NCI-H2107 (cell line): Measurements from ENCODE around the gene GUCY1B1.

Experiments used
- DNase-seq: peaks from one replicate; lab custom pipeline; 2025; lab: John Stamatoyannopoulos, UW

GUCY1B1 gene

GRCh38 chr4:155799794-155800123 is 40.9 kb downstream of the GUCY1B1 start:
- DNase-seq: no peak

GRCh38 chr4:155800685-155801343 is 42.0 kb downstream of the GUCY1B1 start:
- no peak for DNase-seq

- DNase-seq: no peak
These were observed 43.6 kb downstream of the GUCY1B1 start for GRCh38 chr4:155802190-155802959.

GRCh38 chr4:155805016-155805415 is 46.2 kb downstream of the GUCY1B1 start:
- no peak for DNase-seq

- no peak for DNase-seq
These were observed 48.2 kb downstream of the GUCY1B1 start for GRCh38 chr4:155807021-155807420.

- no peak for DNase-seq
These were observed 51.0 kb downstream of the GUCY1B1 start for GRCh38 chr4:155809835-155810234.

- DNase-seq: no peak
These were observed 52.3 kb downstream of the GUCY1B1 start for GRCh38 chr4:155811083-155811482.

- no peak for DNase-seq
These were observed 59.8 kb downstream of the GUCY1B1 start for GRCh38 chr4:155818639-155819038.

GRCh38 chr4:155819066-155819465 is 60.2 kb downstream of the GUCY1B1 start:
- no peak for DNase-seq

GRCh38 chr4:155820887-155821518 is 62.2 kb downstream of the GUCY1B1 start:
- no peak for DNase-seq

GRCh38 chr4:155822572-155822971 is 63.8 kb downstream of the GUCY1B1 start:
- DNase-seq: no peak

- no peak for DNase-seq
These were observed 69.8 kb downstream of the GUCY1B1 start for GRCh38 chr4:155828628-155829027.

- no peak for DNase-seq
These were observed 73.8 kb downstream of the GUCY1B1 start for GRCh38 chr4:155832664-155833063.

GRCh38 chr4:155837203-155837796 is 78.5 kb downstream of the GUCY1B1 start:
- no peak for DNase-seq

- DNase-seq: no peak
These were observed 83.3 kb downstream of the GUCY1B1 start for GRCh38 chr4:155842080-155842479.

- DNase-seq: no peak
These were observed 88.1 kb downstream of the GUCY1B1 start for GRCh38 chr4:155846929-155847328.

GRCh38 chr4:155849042-155849441 is 90.2 kb downstream of the GUCY1B1 start:
- no peak for DNase-seq

- no peak for DNase-seq
These were observed 94.4 kb downstream of the GUCY1B1 start for GRCh38 chr4:155853189-155853588.

GRCh38 chr4:155854582-155855226 is 95.9 kb downstream of the GUCY1B1 start:
- DNase-seq: no peak

- DNase-seq: no peak
These were observed 97.1 kb downstream of the GUCY1B1 start for GRCh38 chr4:155855897-155856296.
